ENCODE measurements around the gene FNIP1. TPM values are rescaled to one million over a fixed set of nuclear protein-coding genes. Genes with fewer than 3 reads are reported as not detected.

The FNIP1 gene
- total RNA-seq, 1 experiment from 2014 or later: 26.4 TPM

DNA sequence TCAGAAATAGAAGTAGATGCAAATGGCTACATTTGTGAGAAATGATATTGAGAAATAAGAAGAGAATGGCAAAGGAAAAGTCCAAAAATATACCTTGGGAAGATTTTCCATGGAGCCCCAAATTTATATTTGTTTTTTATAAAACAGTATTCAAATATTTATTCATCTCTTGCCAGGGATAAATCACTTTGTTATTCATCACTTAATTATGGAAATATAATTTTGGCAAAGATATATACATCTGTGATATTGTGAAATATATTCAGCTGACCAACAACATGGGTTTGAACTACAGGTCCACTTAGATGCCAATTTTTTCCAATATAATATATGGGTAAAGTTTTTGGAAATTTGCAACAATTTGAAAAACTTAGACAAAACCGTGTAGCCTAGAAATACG, 142.0 kb downstream of the FNIP1 start:
- no peak for DNase-seq (ENCODE audit: low spot score)
- in situ Hi-C loops (cut with HindIII; ENCODE audit: low sequenced_read_pairs): no loop called here

DNA sequence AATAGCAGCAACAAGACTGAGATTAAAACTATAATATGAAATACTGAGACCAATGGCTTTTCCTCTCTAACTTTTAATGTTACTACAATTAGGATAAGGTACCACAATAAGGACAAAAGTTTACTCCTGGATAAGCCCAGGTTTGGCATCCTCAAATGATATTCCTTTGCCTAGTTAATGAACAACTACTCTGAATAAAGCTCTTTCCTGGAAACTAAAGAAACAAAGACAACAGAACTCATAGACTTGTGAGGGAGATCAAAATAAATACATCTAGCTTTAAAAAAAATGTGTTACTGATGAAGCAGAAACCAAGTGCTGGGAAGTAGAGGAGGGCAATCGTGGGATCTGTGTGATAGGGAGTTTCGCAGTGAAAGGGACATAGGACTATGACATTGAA, 142.5 kb downstream of the FNIP1 start:
- DNase-seq (ENCODE audit: low spot score): no peak
- in situ Hi-C loops (cut with HindIII; ENCODE audit: low sequenced_read_pairs): no loop called here

DNA sequence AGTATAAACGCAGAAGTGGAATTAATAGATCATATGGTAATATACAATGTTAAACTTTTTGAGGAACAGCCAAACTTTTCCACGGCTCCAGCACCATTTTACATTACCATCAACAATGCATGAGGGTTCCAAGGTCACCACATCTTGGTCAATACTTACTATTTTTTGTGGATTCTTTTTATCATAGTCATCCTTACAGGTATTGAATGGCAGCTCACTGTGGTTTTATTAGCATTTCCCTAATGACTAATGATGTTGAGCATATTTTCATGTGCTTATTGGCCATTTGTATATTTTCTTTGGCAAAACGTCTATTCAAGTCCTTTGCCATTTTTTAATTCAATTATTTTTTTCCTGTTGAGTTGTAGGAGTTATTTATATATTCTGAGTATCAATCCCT, 147.7 kb downstream of the FNIP1 start:
- DNase-seq (ENCODE audit: low spot score): no peak

DNA sequence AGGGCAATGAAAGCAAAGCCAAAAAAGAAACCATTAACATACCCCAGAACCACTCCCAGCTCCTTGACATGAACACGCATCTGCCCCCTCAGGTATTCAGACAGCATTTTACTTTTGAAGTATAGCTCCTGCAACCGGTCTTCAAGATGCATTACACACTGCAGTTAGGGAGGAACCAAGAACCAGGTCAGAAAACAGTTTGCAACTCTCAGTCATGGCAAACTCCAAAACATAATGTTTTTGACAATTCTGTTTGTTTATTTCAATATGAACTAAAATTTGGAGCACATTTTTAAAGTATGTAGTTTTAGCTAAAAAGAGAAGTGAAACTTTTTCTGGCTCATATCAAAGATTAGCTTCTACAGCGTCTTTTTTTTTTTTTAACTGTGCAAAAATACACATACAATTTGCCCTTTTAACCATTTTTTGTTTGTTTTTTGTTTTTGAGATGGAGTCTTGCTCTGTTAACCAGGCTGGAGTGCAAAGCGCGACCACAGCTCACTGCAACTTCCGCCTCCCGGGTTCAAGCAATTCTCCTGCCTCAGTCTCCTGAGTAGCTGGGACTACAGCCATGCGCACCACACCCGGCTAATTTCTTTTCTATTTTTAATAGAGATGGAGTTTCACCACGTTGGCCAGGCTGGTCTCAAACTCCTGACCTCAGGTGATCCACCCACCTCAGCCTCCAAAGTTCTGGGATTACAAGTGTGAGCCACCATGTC, 149.6 kb downstream of the FNIP1 start:
- in situ Hi-C loops (cut with HindIII; ENCODE audit: low sequenced_read_pairs): no loop called here

More for the DNA sequence above, 147.7 kb downstream of the FNIP1 start:
- in situ Hi-C loops (cut with HindIII; ENCODE audit: low sequenced_read_pairs): no loop called here

DNA sequence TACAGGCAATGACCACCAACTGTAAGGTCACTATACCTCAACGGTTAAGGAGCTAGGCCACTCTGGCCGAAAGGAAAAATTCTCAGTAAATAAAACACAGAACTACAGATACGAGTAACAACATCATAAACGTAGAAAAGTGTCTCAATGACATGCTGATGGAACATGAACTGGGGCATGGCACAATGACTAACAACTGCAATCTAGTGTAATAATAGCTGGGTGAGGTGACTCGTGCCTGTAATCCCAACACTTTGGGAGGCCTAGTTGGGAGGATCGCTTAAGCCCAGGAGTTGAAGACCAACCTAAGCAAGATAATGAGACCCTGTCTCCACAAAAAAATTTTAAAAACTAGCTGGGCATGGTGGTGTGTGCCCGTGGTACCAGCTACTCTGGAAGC, 152.0 kb downstream of the FNIP1 start:
- no peak for DNase-seq (ENCODE audit: low spot score)
- in situ Hi-C loops (cut with HindIII; ENCODE audit: low sequenced_read_pairs): no loop called here

More for the DNA sequence above, 149.6 kb downstream of the FNIP1 start:
- no peak for DNase-seq (ENCODE audit: low spot score)

DNA sequence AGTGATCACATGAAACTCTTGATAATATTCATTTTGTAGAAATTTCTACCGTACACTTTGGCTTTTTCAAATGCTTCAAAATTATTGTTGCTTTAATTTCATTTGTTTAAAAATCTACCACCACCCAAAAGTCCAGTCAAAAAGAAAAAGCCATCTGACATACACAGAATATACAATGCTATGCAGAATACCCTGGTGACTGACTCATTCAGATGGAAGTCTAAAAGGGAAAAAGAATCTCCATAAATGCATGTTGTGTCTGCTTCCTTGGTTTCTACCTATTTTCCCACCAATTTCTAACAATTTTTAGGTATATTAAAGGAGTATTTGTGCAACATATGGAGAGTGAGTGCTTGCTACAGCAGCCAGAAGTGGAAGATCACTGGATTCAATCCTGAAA, 152.4 kb downstream of the FNIP1 start:
- in situ Hi-C loops (cut with HindIII; ENCODE audit: low sequenced_read_pairs): no loop called here
- DNase-seq (ENCODE audit: low spot score): no peak

DNA sequence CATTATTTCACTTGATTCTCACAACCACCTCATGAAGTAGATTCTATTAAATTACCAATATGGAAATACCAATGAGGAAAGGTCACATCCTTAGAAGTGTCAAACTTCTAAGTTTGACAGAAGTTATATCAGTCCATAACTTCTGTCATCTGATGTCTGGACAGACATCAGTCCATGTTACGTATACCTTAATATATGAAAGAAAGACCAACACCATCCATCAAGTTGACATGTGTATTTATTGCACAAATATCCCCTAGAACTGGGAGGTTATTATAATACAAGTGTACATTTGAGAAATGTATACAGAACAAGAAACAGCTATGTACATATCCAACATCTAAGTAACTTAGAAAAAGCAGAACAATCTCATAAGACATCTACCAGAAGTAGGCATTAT, 155.3 kb downstream of the FNIP1 start:
- no peak for DNase-seq (ENCODE audit: low spot score)
- in situ Hi-C loops (cut with HindIII; ENCODE audit: low sequenced_read_pairs): no loop called here

DNA sequence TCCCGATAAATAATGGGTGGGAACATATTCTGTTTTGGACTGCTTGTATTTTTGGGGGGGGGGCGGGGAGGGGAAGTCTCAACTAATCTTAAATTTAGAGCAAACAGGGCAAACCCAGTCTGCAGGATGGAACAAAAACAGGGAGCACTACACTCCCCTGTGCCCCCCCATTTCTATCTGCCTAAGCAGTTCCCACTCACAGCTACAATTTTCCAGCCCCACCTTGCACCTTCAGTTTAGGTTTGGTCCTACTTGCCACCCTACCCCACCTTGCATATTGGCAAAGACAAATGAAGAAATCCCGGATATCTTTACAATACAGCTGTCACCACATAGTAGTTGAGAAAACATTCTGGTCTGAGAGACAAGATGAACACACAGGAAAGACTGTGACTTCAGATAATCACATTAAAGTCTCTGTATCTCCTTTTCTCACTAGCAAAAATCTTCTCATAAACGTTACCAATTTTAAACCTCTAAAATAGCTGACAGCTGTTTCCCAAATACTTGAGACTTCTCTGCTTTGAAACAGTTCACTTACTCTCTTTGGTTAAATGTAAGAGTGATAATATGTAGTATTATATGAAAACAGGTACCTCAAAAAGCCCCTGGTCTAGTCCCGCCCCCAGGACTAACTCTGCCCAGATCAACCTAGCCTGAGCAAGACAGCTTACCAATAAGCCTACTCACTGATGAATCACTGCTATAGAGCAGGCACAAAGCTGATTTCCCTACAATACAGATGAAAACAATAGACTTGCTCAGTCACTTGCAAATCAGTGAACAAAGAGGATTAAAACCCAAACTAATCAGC, 156.6 kb downstream of the FNIP1 start:
- in situ Hi-C loops (cut with HindIII; ENCODE audit: low sequenced_read_pairs): no loop called here
- DNase-seq (ENCODE audit: low spot score): no peak

DNA sequence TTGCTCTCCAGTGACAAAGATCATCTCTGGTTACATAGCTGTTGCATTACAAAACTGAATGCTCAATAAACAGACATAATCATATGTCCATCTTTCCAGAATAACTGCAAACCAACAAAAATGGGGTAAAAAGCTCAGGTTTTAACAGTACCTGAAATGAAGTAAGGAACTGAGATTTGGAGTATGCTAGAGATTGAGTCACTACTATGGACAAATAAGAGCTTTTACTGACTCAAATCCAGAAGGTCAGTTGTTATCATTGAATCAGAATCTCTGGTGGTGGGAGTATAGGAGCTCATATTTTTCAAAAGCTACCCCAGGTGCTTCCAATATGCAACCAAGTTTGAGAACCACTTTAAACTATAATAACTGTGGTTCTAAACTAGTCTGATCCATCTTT, 157.7 kb downstream of the FNIP1 start:
- DNase-seq (ENCODE audit: low spot score): no peak

DNA sequence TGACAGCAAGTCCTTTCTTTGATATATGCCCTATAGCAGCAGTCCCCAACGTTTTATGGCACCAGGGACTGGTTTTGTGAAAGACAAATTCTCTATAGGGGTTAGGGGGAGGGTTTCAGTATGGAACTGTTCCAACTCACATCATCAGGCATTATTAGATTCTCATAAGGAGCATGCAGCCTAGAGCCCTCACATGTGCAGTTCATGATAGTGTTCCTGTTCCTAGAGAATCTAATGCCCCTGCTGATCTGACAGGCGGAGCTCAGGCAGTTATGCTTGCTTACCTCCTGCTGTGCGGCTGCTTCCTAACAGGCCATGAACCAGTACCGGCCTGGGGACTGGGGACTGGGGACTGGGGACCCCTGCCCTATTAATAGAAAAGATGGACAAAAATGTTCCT, 159.1 kb downstream of the FNIP1 start:
- no peak for DNase-seq (ENCODE audit: low spot score)
- in situ Hi-C loops (cut with HindIII; ENCODE audit: low sequenced_read_pairs): no loop called here

More for the DNA sequence above, 157.7 kb downstream of the FNIP1 start:
- in situ Hi-C loops (cut with HindIII; ENCODE audit: low sequenced_read_pairs): no loop called here

DNA sequence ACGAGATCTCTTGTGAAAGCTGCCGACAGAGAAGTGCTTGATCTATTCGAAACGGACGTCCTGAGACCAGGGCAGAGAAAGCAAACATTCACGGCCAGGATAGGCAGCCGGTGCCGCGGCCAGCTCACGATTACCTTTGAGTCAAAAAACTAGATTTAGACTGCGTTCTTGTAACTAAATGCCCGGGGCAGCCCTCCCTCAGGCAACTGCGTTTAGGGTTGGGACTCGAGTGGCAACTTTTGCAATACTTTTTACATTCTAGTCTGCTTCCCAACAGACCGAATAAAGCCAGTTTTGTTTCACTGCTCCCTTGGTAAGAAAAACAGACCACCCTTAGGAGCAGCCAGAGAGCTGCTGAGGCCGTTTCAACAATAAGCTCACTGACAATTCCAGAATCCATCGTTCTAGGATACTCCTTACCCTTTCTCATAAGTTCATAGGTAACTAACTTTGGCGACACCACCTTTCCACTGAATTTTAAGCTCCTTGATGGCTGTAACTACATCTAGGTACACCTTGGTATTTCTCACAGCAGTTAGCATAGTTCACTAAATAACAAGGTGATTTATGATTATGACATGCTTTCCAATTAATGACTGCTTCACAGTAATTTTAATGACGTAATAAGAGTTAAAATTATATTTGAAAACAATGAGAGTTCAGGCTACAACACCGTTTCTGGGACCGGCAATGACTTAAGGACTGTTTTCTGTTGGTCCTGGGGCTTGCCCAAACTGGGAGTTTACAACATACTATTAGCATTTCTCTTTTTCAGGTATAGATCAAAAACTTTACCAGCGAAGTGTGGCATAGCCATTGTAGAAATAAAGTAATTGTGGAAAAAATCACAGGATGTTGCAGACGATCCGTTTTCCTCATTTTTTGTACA, 160.9 kb downstream of the FNIP1 start:
- in situ Hi-C loops (cut with HindIII; ENCODE audit: low sequenced_read_pairs): no loop called here
- DNase-seq (ENCODE audit: low spot score): no peak

DNA sequence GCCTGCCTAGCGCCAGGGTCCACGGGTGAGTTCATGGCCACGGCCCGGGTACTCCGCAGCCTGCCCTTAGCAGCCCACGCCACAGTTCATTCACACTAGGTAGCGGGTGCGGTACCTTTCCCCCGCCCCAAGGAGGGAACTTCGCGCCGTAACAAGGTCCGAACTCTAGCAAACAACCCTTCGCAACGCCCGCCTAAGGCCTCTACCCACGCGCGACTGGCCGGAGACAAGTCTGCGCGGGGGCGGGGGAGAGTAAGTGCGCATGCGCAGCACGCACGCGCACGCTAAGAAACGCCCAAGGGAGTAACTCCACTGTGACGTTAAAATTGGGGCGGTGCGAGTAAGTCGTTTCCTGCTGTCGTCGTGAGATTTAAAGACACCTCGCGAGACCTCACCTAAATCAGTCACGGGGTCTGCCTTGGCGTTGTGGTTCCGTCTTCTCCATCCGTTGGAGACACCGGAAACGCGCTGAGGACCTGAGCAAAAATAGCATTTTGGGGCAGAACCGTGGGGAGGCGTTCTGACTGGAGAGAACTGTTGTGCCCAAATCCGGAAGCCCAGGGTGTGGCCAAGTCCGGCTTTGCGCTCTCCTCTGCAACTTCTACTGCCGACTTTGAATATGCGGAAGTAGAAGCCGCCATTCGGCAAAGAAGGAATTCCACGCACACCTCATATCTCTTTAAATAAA, 161.7 kb downstream of the FNIP1 start, which contains the start of gene RAPGEF6:
Gene RAPGEF6 (minus strand): TSS at position 234 of the 688 bp plus-strand sequence. CDS start 199 bp downstream, at position 35.
- DNase-seq (ENCODE audit: low spot score): peak; percentile 100
- in situ Hi-C loops (cut with HindIII; ENCODE audit: low sequenced_read_pairs): no loop called here

DNA sequence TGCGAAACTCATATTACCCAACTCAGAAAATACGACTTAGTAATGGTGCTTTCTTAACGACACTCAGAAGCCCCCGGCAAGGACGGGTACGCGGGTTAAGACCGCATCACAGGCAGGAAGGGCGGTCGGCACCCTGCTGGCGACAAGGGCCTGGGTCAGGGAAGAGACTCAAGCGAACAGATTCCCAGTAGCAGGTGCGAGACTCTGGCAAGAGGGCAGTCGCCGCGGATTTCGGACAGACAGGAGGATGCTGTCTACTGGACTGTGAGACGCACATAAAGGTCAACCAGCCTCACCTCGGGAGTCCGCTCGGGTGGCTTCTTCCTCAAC, 162.2 kb downstream of the FNIP1 start:
- in situ Hi-C loops (cut with HindIII; ENCODE audit: low sequenced_read_pairs): no loop called here
- DNase-seq (ENCODE audit: low spot score): peak; percentile 63

DNA sequence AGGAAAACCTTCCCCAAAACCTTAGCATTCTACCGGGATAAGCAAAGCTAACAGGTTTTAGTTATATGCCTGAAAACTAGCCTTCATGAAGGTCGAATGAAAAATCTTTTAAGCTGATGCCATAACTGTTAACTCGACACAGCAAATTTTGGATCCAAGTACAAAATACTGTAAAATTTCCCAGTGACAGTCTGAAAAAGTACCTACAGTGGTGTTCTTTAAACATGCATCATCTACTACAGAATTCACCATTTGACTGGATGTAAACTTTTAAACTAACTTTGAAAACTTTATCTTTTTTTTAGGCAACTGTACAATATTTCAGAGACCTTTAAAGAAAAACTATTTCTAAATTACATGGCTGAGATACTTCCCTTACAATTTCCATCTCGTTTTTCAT, 162.6 kb downstream of the FNIP1 start:
- in situ Hi-C loops (cut with HindIII; ENCODE audit: low sequenced_read_pairs): no loop called here
- peak; percentile 16 for DNase-seq (ENCODE audit: low spot score)

DNA sequence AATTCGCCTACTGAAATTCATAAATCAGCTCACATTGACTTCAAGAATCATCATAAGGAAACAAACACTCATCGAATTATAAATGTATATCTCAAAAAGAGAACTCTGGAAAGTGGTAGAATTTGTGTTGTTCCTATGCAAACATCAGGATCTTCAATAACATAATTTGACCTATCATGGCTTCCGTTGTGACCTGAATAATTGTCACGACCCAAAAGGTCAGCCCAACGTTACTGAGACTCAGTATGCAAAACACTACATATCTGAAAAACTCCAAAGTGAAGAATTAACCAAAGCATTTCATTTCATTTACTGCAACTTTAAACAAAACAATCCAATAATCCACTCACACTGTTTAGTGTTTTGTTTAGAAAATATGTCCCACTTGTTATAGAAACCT, 163.0 kb downstream of the FNIP1 start:
- in situ Hi-C loops (cut with HindIII; ENCODE audit: low sequenced_read_pairs): no loop called here

DNA sequence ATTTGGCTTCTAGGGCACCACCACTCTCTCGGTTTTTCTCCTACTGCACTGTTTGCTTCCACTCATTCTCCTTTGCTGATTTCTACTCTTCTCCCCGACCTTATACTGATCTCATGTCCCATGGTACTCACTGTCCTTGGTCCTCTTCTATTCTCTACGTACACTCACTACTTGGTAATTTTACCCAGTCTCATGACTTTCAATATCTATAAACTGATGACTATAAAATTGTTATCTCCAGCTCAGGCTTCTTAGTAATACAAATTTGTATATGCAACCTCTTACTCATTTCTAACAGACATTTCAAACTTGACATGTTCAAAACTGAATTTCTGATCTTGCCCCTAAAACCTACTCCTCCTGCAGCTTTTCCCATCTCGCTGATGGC, 165.9 kb downstream of the FNIP1 start:
- in situ Hi-C loops (cut with HindIII; ENCODE audit: low sequenced_read_pairs): no loop called here
- DNase-seq (ENCODE audit: low spot score): no peak

More for the DNA sequence above, 163.0 kb downstream of the FNIP1 start:
- no peak for DNase-seq (ENCODE audit: low spot score)

DNA sequence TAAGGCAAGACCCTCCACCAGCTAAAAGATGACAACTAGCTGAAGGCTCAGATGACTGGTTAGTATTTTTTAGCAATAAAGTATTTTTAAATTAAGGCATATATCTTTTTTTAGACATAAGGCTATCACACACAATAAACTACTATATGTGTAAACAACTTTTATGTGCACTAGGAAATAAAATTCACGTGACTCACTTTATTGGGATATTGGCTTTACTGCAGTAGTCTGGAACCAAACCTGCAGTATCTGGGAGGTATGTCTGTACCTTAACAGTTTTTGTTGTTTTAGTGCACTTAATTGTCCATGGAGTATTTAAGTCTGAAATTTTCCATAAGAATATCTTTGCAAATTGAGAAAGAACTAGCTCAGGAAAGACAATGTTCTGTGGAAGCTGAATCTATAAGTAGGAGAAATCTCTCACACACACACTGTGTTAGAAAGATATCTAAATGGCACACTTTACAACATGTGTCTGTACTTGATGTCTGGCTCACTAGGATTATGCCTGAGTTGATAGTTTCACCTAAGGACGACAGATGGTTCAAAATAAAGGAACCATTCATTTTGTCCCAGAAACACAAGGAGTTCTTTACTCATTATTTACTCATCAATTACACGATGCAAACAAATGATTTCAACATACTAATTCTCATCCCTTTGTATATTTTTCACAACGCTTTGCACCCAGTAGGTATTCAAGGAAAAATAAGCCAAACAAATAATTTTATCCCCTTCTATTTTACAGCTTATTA, 166.4 kb downstream of the FNIP1 start:
- in situ Hi-C loops (cut with HindIII; ENCODE audit: low sequenced_read_pairs): no loop called here
- no peak for DNase-seq (ENCODE audit: low spot score)

DNA sequence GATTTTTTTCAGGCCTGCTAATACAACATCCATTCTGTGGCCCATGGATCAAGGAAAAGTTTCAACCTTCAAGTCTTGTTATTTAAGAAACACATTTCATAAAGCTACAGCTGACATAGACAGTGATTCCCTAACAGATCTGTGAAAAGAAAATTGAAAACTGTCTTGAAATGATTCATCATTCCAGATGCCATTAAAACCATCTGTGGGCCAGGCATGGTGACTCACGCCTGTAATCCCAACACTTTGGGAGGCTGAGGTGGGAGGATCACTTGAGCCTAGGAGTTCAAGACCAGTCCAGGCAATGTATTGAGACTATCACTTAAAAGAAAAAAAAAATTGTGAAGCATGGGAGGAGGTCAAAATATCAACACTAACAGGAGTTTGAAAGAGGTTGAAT, 167.8 kb downstream of the FNIP1 start:
- DNase-seq (ENCODE audit: low spot score): no peak
- in situ Hi-C loops (cut with HindIII; ENCODE audit: low sequenced_read_pairs): no loop called here

Measured in G401 (cell line).